HTR-8/SVneo (cell line): ENCODE data around the gene TIMM17B.
"Not testable (repeated sequence)": the region's sequence is repeated elsewhere in the genome, so short reads cannot be mapped to it uniquely, and the experiment has no call there.

ENCODE experiments used
- DNase-seq: peaks from one replicate; pipeline ENCODE4 v3.0.0; 2011; ENCODE audit warnings: low spot score, mixed read lengths; ENCODE audit not compliant: insufficient read length
- FAIRE-seq: peaks from 2 replicates; lab custom pipeline; 2011; peaks lifted over from hg19 to GRCh38; lab: Jason Lieb, UNC

TIMM17B gene

GRCh38 chrX:48897157-48897624 is 377 bp downstream of the TIMM17B start:
- FAIRE-seq (no peak), DNase-seq (peak; percentile 41)

GRCh38 chrX:48896611-48897011 is 957 bp downstream of the TIMM17B start:
- DNase-seq, result no peak
- no peak for FAIRE-seq

GRCh38 chrX:48894891-48895290 is 2.7 kb downstream of the TIMM17B start:
- no peak for DNase-seq
- no peak for FAIRE-seq

GRCh38 chrX:48893556-48894348 is 3.8 kb downstream of the TIMM17B start:
- no peak for DNase-seq
- no peak for FAIRE-seq

- FAIRE-seq (no peak), DNase-seq (no peak)
Measured at GRCh38 chrX:48892896-48893295, 4.7 kb downstream of the TIMM17B start.

GRCh38 chrX:48891402-48892288 is 5.9 kb downstream of the TIMM17B start:
- peak; percentile 37 for DNase-seq

GRCh38 chrX:48890934-48891401 is 6.6 kb downstream of the TIMM17B start:
- DNase-seq (no peak), FAIRE-seq (no peak)

More at GRCh38 chrX:48891402-48892288, 5.9 kb downstream of the TIMM17B start:
- no peak for FAIRE-seq

- DNase-seq (no peak), FAIRE-seq (no peak)
Measured at GRCh38 chrX:48890296-48890925, 7.2 kb downstream of the TIMM17B start.

GRCh38 chrX:48886586-48886985 is 11.0 kb downstream of the TIMM17B start:
- FAIRE-seq, DNase-seq: not testable (repeated sequence)

GRCh38 chrX:48883729-48884128 is 13.8 kb downstream of the TIMM17B start:
- DNase-seq, result no peak
- no peak for FAIRE-seq

- not testable (repeated sequence) for DNase-seq, FAIRE-seq
Measured at GRCh38 chrX:48876944-48877343, 20.6 kb downstream of the TIMM17B start.

- not testable (repeated sequence) for DNase-seq, FAIRE-seq
Measured at GRCh38 chrX:48872017-48872416, 25.6 kb downstream of the TIMM17B start.

- DNase-seq (peak; percentile 10), FAIRE-seq (no peak)
Measured at GRCh38 chrX:48864210-48864609, 33.4 kb downstream of the TIMM17B start.

GRCh38 chrX:48854898-48855297 is 42.7 kb downstream of the TIMM17B start:
- FAIRE-seq, result no peak
- DNase-seq, result no peak

- not testable (repeated sequence) for DNase-seq, FAIRE-seq
Measured at GRCh38 chrX:48854121-48854804, 43.3 kb downstream of the TIMM17B start.

- not testable (repeated sequence) for DNase-seq, FAIRE-seq
Measured at GRCh38 chrX:48853494-48853893, 44.1 kb downstream of the TIMM17B start.

- DNase-seq, result no peak
- FAIRE-seq, result no peak
Measured at GRCh38 chrX:48852857-48853256, 44.7 kb downstream of the TIMM17B start.

GRCh38 chrX:48848847-48849246 is 48.7 kb downstream of the TIMM17B start:
- FAIRE-seq, result no peak

More at GRCh38 chrX:48848847-48849246, 48.7 kb downstream of the TIMM17B start:
- no peak for DNase-seq
